Measurements from ENCODE around the gene KIF18B. TPM values are rescaled to one million over a fixed set of nuclear protein-coding genes. Genes with fewer than 3 reads are reported as not detected.
"Not testable (repeated sequence)": the region's sequence is repeated elsewhere in the genome, so short reads cannot be mapped to it uniquely, and the experiment has no call there.

Gene KIF18B
- total RNA-seq, 1 experiment from 2014 or later = 82.2 TPM

DNA sequence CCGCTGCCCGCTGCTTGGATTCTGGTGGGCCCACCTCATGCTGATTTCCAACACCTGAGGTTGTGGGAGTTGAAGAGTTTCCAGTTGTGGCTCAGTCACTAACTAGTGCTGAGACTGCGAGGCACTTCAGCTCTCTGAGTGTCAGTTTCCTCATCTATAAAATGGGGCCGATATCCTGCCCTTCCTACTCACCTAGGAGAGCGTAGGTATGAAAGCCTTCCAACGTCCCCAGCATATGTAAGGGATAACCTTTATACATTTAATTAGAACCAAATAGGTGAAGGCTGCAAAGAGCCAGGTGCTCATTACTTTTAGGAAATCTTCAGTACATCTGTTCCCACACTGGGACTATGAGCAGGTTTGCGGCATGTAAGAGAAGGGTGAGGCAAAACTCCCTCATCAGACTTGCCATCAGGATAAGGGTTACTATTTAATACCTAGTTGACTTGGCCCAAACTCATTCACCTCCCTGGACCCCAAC is 782 bp upstream of the KIF18B start:
- DNase-seq (ENCODE audit: low spot score) = no peak
- Mint-ChIP-seq H3K4me1 (peaks cover 17% of the 10 kb centered on the region), H3K9me3 (no peaks in the 10 kb centered on the region), H3K27ac (no peak overlapping the region), H3K4me3 (peak overlapping the region; percentile 95), H3K36me3 (peaks cover 19% of the 10 kb centered on the region), H3K27me3 (ENCODE audit: low read depth) (no peaks in the 10 kb centered on the region; the same call in none of the 2 replicates)
- TF ChIP-seq ETV6 (CRISPR knock-in tag; IDR thresholded peaks at IDR 0.05) = no peak
- no peak for TF ChIP-seq ELF4 (CRISPR knock-in tag; IDR thresholded peaks at IDR 0.05; ENCODE audit: low read depth)
- no peak for TF ChIP-seq ZNF263 (CRISPR knock-in tag; IDR thresholded peaks at IDR 0.05; ENCODE audit: low read depth)
- TF ChIP-seq, protein P1, sequence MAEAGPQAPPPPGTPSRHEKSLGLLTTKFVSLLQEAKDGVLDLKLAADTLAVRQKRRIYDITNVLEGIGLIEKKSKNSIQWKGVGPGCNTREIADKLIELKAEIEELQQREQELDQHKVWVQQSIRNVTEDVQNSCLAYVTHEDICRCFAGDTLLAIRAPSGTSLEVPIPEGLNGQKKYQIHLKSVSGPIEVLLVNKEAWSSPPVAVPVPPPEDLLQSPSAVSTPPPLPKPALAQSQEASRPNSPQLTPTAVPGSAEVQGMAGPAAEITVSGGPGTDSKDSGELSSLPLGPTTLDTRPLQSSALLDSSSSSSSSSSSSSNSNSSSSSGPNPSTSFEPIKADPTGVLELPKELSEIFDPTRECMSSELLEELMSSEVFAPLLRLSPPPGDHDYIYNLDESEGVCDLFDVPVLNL (CRISPR knock-in tag; IDR thresholded peaks at IDR 0.05; ENCODE audit: borderline replicate concordance, low read depth) = no peak
- TF ChIP-seq IRF2 (CRISPR knock-in tag; IDR thresholded peaks at IDR 0.05; ENCODE audit: borderline replicate concordance, low read depth) = no peak
- TF ChIP-seq FOXJ3 (CRISPR knock-in tag; IDR thresholded peaks at IDR 0.05; ENCODE audit: borderline replicate concordance) = no peak
- no peak for TF ChIP-seq AFF4 (CRISPR knock-in tag; IDR thresholded peaks at IDR 0.05; ENCODE audit: borderline replicate concordance)
- no peak for TF ChIP-seq KAT7 (CRISPR knock-in tag; IDR thresholded peaks at IDR 0.05; ENCODE audit: borderline replicate concordance)
- TF ChIP-seq CBFB (CRISPR knock-in tag; IDR thresholded peaks at IDR 0.05; ENCODE audit: low read depth) = no peak
- TF ChIP-seq HMGA2 (CRISPR knock-in tag; IDR thresholded peaks at IDR 0.05) = no peak
- TF ChIP-seq RELA (CRISPR knock-in tag; IDR thresholded peaks at IDR 0.05; ENCODE audit: borderline replicate concordance) = no peak
- no peak for ATAC-seq
- ChIA-PET CTCF (interaction anchor here (1.8 kb wide), 1 partner anchor 28 kb away, joined by 14 read pairs; no protein-coding TSS in a partner anchor), POLR2A (no interaction called here)

DNA sequence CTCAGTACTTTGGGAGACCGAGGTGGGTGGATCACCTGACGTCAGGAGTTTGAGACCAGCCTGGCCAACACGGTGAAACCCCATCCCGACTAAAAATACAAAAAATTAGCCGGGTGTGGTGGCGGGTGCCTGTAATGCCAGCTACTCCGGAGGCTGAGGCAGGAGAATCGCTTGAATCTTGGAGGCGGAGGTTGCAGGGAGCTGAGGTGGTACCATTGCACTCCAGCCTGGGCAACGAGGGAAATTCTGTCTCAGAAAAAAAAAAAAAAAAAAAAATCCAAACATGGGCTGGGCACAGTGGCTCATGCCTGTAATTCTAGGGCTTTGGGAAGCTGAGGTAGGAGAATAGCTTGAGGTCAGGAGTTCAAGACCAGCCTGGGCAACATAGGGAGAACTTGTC is 1.9 kb downstream of the KIF18B start:
- CTCF ChIA-PET = interaction anchor here (0.7 to 1.4 kb wide), 2 partner anchors 16 to 25 kb away, joined by 4 to 7 read pairs; no protein-coding TSS in a partner anchor

DNA sequence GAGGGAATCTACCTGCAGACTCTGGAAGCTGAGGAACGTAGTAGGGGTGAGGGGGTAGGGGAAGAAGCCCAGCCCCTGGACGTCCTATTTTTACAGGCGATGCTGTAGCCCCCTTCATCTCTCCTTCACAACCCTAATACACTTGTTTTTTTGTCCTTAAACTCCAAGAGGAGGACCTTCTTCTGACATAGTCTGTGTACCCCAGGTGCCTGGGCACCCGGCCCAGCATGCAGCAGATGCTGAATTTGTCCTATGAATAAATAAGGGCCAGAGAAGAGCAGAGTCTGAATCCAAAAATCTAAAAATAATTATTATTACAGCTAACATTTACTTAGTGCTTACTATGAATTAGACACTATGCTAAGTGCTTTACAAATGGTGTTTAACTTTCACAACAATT is 5.1 kb downstream of the KIF18B start:
- CTCF ChIA-PET = interaction anchor here (1.2 to 1.4 kb wide), 2 partner anchors 22 to 78 kb away, joined by 3 to 5 read pairs; no protein-coding TSS in a partner anchor
- POLR2A ChIA-PET = no interaction called here
- TF ChIP-seq ZNF317 (CRISPR knock-in tag; IDR thresholded peaks at IDR 0.05; ENCODE audit: borderline replicate concordance, low read depth) (no peak), FOXP1 (CRISPR knock-in tag; IDR thresholded peaks at IDR 0.05; ENCODE audit: borderline replicate concordance) (no peak), MLX (CRISPR knock-in tag; IDR thresholded peaks at IDR 0.05) (no peak), NR3C1 (CRISPR knock-in tag; conservative IDR thresholded peaks at IDR 0.05; ENCODE audit: low read depth) (no peak), CDX4 (CRISPR knock-in tag; IDR thresholded peaks at IDR 0.05; ENCODE audit: borderline replicate concordance) (no peak), E2F5 (CRISPR knock-in tag; IDR thresholded peaks at IDR 0.05) (no peak), NFE2L1 (CRISPR knock-in tag; IDR thresholded peaks at IDR 0.05) (no peak), MAX (CRISPR knock-in tag; IDR thresholded peaks at IDR 0.05) (no peak), OVOL2 (CRISPR knock-in tag; IDR thresholded peaks at IDR 0.05; ENCODE audit: borderline replicate concordance) (no peak), MYBL2 (CRISPR knock-in tag; IDR thresholded peaks at IDR 0.05) (no peak)
- TF ChIP-seq, protein P1 (CRISPR knock-in tag; IDR thresholded peaks at IDR 0.05; ENCODE audit: borderline replicate concordance, low read depth) = no peak

More for the DNA sequence above, 1.9 kb downstream of the KIF18B start:
- Mint-ChIP-seq H3K36me3 (peaks cover 26% of the 10 kb centered on the region), H3K4me1 (peaks cover 22% of the 10 kb centered on the region), H3K4me3 (peak overlapping the region; percentile 95)
- POLR2A ChIA-PET; H3K27ac Mint-ChIP-seq; ATAC-seq; H3K9me3 Mint-ChIP-seq; H3K27me3 Mint-ChIP-seq (ENCODE audit: low read depth); DNase-seq (ENCODE audit: low spot score): not testable (repeated sequence)

More for the DNA sequence above, 5.1 kb downstream of the KIF18B start:
- ATAC-seq = no peak
- H3K36me3 Mint-ChIP-seq = peaks cover 43% of the 10 kb centered on the region
- no peaks in the 10 kb centered on the region for H3K9me3 Mint-ChIP-seq
- H3K27ac Mint-ChIP-seq = peak overlapping the region; percentile 56; the same call in 1 of the 2 replicates
- no peaks in the 10 kb centered on the region for H3K27me3 Mint-ChIP-seq (ENCODE audit: low read depth)
- DNase-seq (ENCODE audit: low spot score) = no peak
- peaks cover 21% of the 10 kb centered on the region for H3K4me1 Mint-ChIP-seq
- H3K4me3 Mint-ChIP-seq = no peak overlapping the region
